Spleen (tissue), 3 donors: ENCODE results near the gene COL11A2.

Source experiments
- POLR2A ChIP-seq, 3 donors: fragments of 450-650 bp; IDR thresholded peaks; one replicate each; pipeline ENCODE4 v1.5.1; 2017; ENCODE audit warnings: antibody characterized with exemption in 3 of 3, mild to moderate bottlenecking in 1 of 3
- POLR2AphosphoS5 ChIP-seq, 3 donors: sonication (generic); formaldehyde crosslinking; IDR thresholded peaks; one replicate each; pipeline ENCODE4 v1.5.1; 2017; ENCODE audit warnings: antibody characterized with exemption in 3 of 3

DNA sequence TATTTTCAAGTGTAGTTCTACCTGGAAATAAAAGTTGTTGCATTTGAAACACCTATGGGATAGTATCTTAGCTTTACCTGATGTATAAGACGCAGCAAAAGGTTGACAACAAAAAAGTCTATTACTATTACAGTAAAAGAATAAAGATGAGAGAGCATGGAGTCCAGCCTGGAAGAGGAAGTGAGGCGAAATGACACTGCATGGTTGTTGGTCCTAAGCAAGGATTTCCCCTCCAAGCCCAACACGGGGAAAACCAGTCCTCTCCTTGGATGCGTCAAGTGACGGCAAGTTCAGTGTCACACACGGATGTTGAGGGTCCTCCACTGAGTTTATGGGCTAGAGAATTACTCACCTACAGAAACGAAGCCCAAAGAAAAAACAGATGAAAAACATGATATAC, 51.7 kb downstream of the COL11A2 start:
- TF ChIP-seq POLR2AphosphoS5 (IDR thresholded peaks at IDR 0.05) (no peak), POLR2A (IDR thresholded peaks at IDR 0.05) (no peak)
